ENCODE results near the gene FOXN3. TPM values are rescaled to one million over a fixed set of nuclear protein-coding genes. Genes with fewer than 3 reads are reported as not detected.

The FOXN3 gene
- polyA plus RNA-seq, 1 of the 3 experiments (the other 2 are of a cell fraction), result 9.8 TPM

- TF ChIP-seq, protein P1, sequence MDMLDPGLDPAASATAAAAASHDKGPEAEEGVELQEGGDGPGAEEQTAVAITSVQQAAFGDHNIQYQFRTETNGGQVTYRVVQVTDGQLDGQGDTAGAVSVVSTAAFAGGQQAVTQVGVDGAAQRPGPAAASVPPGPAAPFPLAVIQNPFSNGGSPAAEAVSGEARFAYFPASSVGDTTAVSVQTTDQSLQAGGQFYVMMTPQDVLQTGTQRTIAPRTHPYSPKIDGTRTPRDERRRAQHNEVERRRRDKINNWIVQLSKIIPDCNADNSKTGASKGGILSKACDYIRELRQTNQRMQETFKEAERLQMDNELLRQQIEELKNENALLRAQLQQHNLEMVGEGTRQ (IDR thresholded peaks at IDR 0.05; ENCODE audit: borderline replicate concordance, low read depth, low read length), result no peak
Measured at GRCh38 chr14:89280600-89280999, 136.4 kb downstream of the FOXN3 start (continued).

- Histone ChIP-seq H4K20me1 (ENCODE audit: insufficient read depth) (no peaks in the 10 kb centered on the region), H3K9ac (no peak overlapping the region), H3K9me3 (no peaks in the 10 kb centered on the region), H3F3A (replicated peaks; ENCODE audit: insufficient read depth) (no peaks in the 10 kb centered on the region), H2AFZ (ENCODE audit: low read depth) (no peak overlapping the region), H3K4me2 (no peak overlapping the region), H3K4me1 (ENCODE audit: control insufficient read depth in 1 of 2, insufficient read depth in 2 of 2, low read depth in 1 of 2, low read length in 1 of 2) (peaks cover 0 to 3% of the 10 kb centered on the region in 2 experiments; a peak in 1 of 4 replicates), H3K4me3 (ENCODE audit: low read depth in 2 of 2, low read length in 1 of 2) (no peak overlapping the region), H3K27ac (ENCODE audit: low read depth in 2 of 2, low read length in 1 of 2) (no peak overlapping the region), H3K36me3 (replicated peaks in 1 of 2; ENCODE audit: control insufficient read depth in 1 of 2, insufficient read depth in 2 of 2, low read length in 1 of 2) (peaks cover 0 to 8% of the 10 kb centered on the region in 2 experiments), H3K27me3 (ENCODE audit: insufficient read depth) (no peaks in the 10 kb centered on the region), H3K9me2 (no peaks in the 10 kb centered on the region), H3K79me2 (ENCODE audit: insufficient read depth) (no peaks in the 10 kb centered on the region; the same call in 1 of the 2 replicates)
- CTCF ChIA-PET, result no interaction called here
- DNase-seq, result no peak
- POLR2A ChIA-PET, result no interaction called here
- WGBS (ENCODE audit: low lambda C conversion rate), result 96% methylated on average over 9 of the region's 9 CpGs
- no peak for TF ChIP-seq SIN3A (IDR thresholded peaks at IDR 0.05; ENCODE audit: borderline replicate concordance, low read depth, low read length)
- no peak for TF ChIP-seq JUND (IDR thresholded peaks at IDR 0.05)
- TF ChIP-seq, protein P1 (IDR thresholded peaks at IDR 0.05; ENCODE audit: borderline replicate concordance, low read depth, low read length), result no peak
- no peak for TF ChIP-seq MEF2A (IDR thresholded peaks at IDR 0.05; ENCODE audit: borderline replicate concordance, low read depth)
- TF ChIP-seq RXRA (IDR thresholded peaks at IDR 0.05; ENCODE audit: borderline replicate concordance, low read depth), result no peak
Measured at GRCh38 chr14:89279649-89280232, 137.3 kb downstream of the FOXN3 start.

DNA sequence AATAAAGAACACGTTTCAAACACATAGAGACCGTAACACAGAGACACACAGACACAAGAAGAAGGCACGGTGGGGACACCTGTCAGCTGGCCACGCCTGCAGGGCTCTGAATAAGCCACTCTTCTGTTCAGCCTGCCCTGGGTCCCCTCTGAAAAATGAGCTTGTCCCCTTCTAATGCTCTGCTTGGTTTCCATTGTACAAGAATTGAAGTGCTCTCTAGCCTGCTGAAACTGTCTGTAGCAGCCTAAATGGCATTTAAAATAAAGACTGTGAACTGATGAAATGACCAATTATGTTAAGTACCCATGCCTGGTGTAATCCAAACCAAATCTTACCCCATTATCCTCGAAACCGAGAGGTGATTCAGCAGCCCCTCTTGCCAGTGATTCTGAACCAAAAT, 139.8 kb downstream of the FOXN3 start:
- Histone ChIP-seq H2AFZ (ENCODE audit: low read depth) (no peak overlapping the region), H3K4me2 (no peak overlapping the region), H3K9me2 (no peaks in the 10 kb centered on the region), H3K79me2 (ENCODE audit: insufficient read depth) (peaks cover 5% of the 10 kb centered on the region), H3K27ac (ENCODE audit: low read depth in 2 of 2, low read length in 1 of 2) (no peak overlapping the region), H3K4me3 (ENCODE audit: low read depth in 2 of 2, low read length in 1 of 2) (no peak overlapping the region), H3K9ac (no peak overlapping the region), H3K27me3 (ENCODE audit: insufficient read depth) (no peaks in the 10 kb centered on the region), H3K4me1 (ENCODE audit: control insufficient read depth in 1 of 2, insufficient read depth in 2 of 2, low read depth in 1 of 2, low read length in 1 of 2) (peaks cover 0 to 22% of the 10 kb centered on the region in 2 experiments; a peak in 2 of 4 replicates), H3K9me3 (no peaks in the 10 kb centered on the region), H3F3A (replicated peaks; ENCODE audit: insufficient read depth) (no peaks in the 10 kb centered on the region), H3K36me3 (replicated peaks in 1 of 2; ENCODE audit: control insufficient read depth in 1 of 2, insufficient read depth in 2 of 2, low read length in 1 of 2) (peaks cover 0 to 8% of the 10 kb centered on the region in 2 experiments), H4K20me1 (ENCODE audit: insufficient read depth) (no peaks in the 10 kb centered on the region)
- 94% methylated on average over 6 of the region's 6 CpGs for WGBS (ENCODE audit: low lambda C conversion rate)
- POLR2A ChIA-PET, result no interaction called here
- TF ChIP-seq EZH2phosphoT487 (IDR thresholded peaks at IDR 0.05; ENCODE audit: borderline replicate concordance, low read depth), result no peak
- TF ChIP-seq, protein P2, sequence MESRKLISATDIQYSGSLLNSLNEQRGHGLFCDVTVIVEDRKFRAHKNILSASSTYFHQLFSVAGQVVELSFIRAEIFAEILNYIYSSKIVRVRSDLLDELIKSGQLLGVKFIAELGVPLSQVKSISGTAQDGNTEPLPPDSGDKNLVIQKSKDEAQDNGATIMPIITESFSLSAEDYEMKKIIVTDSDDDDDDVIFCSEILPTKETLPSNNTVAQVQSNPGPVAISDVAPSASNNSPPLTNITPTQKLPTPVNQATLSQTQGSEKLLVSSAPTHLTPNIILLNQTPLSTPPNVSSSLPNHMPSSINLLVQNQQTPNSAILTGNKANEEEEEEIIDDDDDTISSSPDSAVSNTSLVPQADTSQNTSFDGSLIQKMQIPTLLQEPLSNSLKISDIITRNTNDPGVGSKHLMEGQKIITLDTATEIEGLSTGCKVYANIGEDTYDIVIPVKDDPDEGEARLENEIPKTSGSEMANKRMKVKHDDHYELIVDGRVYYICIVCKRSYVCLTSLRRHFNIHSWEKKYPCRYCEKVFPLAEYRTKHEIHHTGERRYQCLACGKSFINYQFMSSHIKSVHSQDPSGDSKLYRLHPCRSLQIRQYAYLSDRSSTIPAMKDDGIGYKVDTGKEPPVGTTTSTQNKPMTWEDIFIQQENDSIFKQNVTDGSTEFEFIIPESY (IDR thresholded peaks at IDR 0.05; ENCODE audit: borderline replicate concordance, low read depth), result no peak
- TF ChIP-seq, protein P1 (IDR thresholded peaks at IDR 0.05; ENCODE audit: borderline replicate concordance, low read depth, low read length), result no peak
- TF ChIP-seq NRF1 (IDR thresholded peaks at IDR 0.05; ENCODE audit: low read depth, low read length), result no peak
- TF ChIP-seq RFX5 (IDR thresholded peaks at IDR 0.05; ENCODE audit: low read length), result no peak
- TF ChIP-seq RCOR1 (IDR thresholded peaks at IDR 0.05; ENCODE audit: low read length), result no peak
- TF ChIP-seq FOSL2 (IDR thresholded peaks at IDR 0.05; ENCODE audit: borderline replicate concordance, low read depth), result no peak
- no peak for TF ChIP-seq TCF12 (IDR thresholded peaks at IDR 0.05)
- no peak for TF ChIP-seq JUND (IDR thresholded peaks at IDR 0.05)
- no peak for TF ChIP-seq CTCF (IDR thresholded peaks at IDR 0.05)
- TF ChIP-seq TEAD4 (IDR thresholded peaks at IDR 0.05; ENCODE audit: borderline replicate concordance, insufficient read depth), result no peak
- TF ChIP-seq IRF3 (IDR thresholded peaks at IDR 0.05; ENCODE audit: low read depth, low read length), result no peak
- TF ChIP-seq YY1 (IDR thresholded peaks at IDR 0.05; ENCODE audit: low read depth), result no peak
- TF ChIP-seq GABPA (IDR thresholded peaks at IDR 0.05; ENCODE audit: low read depth), result no peak
- DNase-seq, result no peak
- CTCF ChIA-PET, result interaction anchor here (1.4 kb wide), 1 partner anchor 236 kb away, joined by 4 read pairs; no protein-coding TSS in a partner anchor

All from SK-N-SH (cell line).